WTC11 (cell line): ENCODE measurements around the gene FAT2. TPM values are rescaled to one million over a fixed set of nuclear protein-coding genes. Genes with fewer than 3 reads are reported as not detected.

ENCODE experiments used
- ATAC-seq: fragments of 200-7000 bp; cut with Tn5 transposase; 2 replicates; pipeline ENCODE4 v1.10.0; 2021; ENCODE audit warnings: mild to moderate bottlenecking, moderate library complexity
- CTCF ChIA-PET: fragments of 300-600 bp; sonication (Branson Sonifier 250); formaldehyde crosslinking; loops from one replicate; lab custom pipeline; 2021; ENCODE audit warnings: antibody characterized with exemption; lab: Charles Lee
- POLR2A ChIA-PET: fragments of 350-600 bp; sonication (Branson Sonifier 250); formaldehyde crosslinking; loops from one replicate; lab custom pipeline; 2021; ENCODE audit warnings: antibody characterized with exemption; lab: Charles Lee
- DNase-seq: peaks from one replicate; pipeline ENCODE4 v3.0.0; 2021; ENCODE audit warnings: low spot score
- H3K27ac Mint-ChIP-seq: 2 replicates; pipeline ENCODE4 v1.8.0; 2021; ENCODE audit warnings: mixed read lengths
- H3K27me3 Mint-ChIP-seq: 2 replicates; pipeline ENCODE4 v1.8.0; 2021; ENCODE audit warnings: low read depth, mild to moderate bottlenecking, moderate library complexity, mixed read lengths
- H3K36me3 Mint-ChIP-seq: 2 replicates; pipeline ENCODE4 v1.8.0; 2021; ENCODE audit warnings: mixed read lengths
- H3K4me1 Mint-ChIP-seq: 2 replicates; pipeline ENCODE4 v1.8.0; 2022; ENCODE audit warnings: mixed read lengths
- H3K4me3 Mint-ChIP-seq: 2 replicates; pipeline ENCODE4 v1.8.0; 2021; ENCODE audit warnings: mild to moderate bottlenecking, moderate library complexity, mixed read lengths
- H3K9me3 Mint-ChIP-seq: 2 replicates; pipeline ENCODE4 v1.8.0; 2021; ENCODE audit warnings: mixed read lengths
- E2F1 ChIP-seq: sonication (generic); formaldehyde crosslinking; IDR thresholded peaks from 2 replicates; pipeline ENCODE4 v1.8.0; 2022; ENCODE audit warnings: mild to moderate bottlenecking, missing genetic modification reagents
- EMX1 ChIP-seq: fragments of 250-450 bp; sonication (Bioruptor Pico); IDR thresholded peaks from 2 replicates; pipeline ENCODE4 v1.8.0; 2021; ENCODE audit warnings: mild to moderate bottlenecking
- ERG ChIP-seq: fragments of 250-450 bp; sonication (Bioruptor Pico); IDR thresholded peaks from 2 replicates; pipeline ENCODE4 v1.8.0; 2021; ENCODE audit warnings: mild to moderate bottlenecking
- ESRRA ChIP-seq: sonication (generic); formaldehyde crosslinking; IDR thresholded peaks from 2 replicates; pipeline ENCODE4 v1.8.1; 2022; ENCODE audit warnings: mild to moderate bottlenecking, missing genetic modification reagents, borderline replicate concordance
- FOXK1 ChIP-seq: sonication (generic); formaldehyde crosslinking; IDR thresholded peaks from 2 replicates; pipeline ENCODE4 v1.8.0; 2022; ENCODE audit warnings: mild to moderate bottlenecking, moderate library complexity, missing genetic modification reagents
- GRHL2 ChIP-seq: fragments of 250-450 bp; sonication (Bioruptor Pico); IDR thresholded peaks from 2 replicates; pipeline ENCODE4 v1.8.0; 2022; ENCODE audit warnings: mild to moderate bottlenecking, moderate library complexity; ENCODE audit not compliant: insufficient replicate concordance, severe bottlenecking
- GTF2I ChIP-seq: fragments of 250-450 bp; sonication (Bioruptor Pico); conservative IDR thresholded peaks from 2 replicates; pipeline ENCODE4 v1.4.0; 2021; ENCODE audit warnings: mild to moderate bottlenecking
- HMGXB4 ChIP-seq: sonication (generic); formaldehyde crosslinking; IDR thresholded peaks from 2 replicates; pipeline ENCODE4 v1.8.1; 2023; ENCODE audit warnings: mild to moderate bottlenecking, moderate library complexity, missing genetic modification reagents
- IRF2 ChIP-seq: sonication (generic); formaldehyde crosslinking; IDR thresholded peaks from 2 replicates; pipeline ENCODE4 v1.8.0; 2022; ENCODE audit warnings: low read depth, missing genetic modification reagents, borderline replicate concordance
- MYBL2 ChIP-seq: sonication (generic); formaldehyde crosslinking; IDR thresholded peaks from 2 replicates; pipeline ENCODE4 v1.8.1; 2023; ENCODE audit warnings: mild to moderate bottlenecking, moderate library complexity, missing genetic modification reagents
- NR3C1 ChIP-seq: sonication (generic); formaldehyde crosslinking; conservative IDR thresholded peaks from 2 replicates; pipeline ENCODE4 v1.8.1; 2023; ENCODE audit warnings: low read depth, mild to moderate bottlenecking, missing genetic modification reagents
- SP1 ChIP-seq: sonication (generic); formaldehyde crosslinking; conservative IDR thresholded peaks from 2 replicates; pipeline ENCODE4 v1.8.1; 2022; ENCODE audit warnings: missing genetic modification reagents
- TEAD4 ChIP-seq: sonication (generic); formaldehyde crosslinking; IDR thresholded peaks from 2 replicates; pipeline ENCODE4 v1.8.0; 2022; ENCODE audit warnings: mild to moderate bottlenecking, missing genetic modification reagents
- ZMAT4 ChIP-seq: fragments of 250-450 bp; sonication (Bioruptor Pico); IDR thresholded peaks from 2 replicates; pipeline ENCODE4 v1.9.0; 2021; ENCODE audit warnings: mild to moderate bottlenecking
- ZNF396 ChIP-seq: fragments of 250-450 bp; sonication (Bioruptor Pico); IDR thresholded peaks from 2 replicates; pipeline ENCODE4 v1.8.0; 2021; ENCODE audit warnings: mild to moderate bottlenecking, moderate library complexity, borderline replicate concordance
- ZNF416 ChIP-seq: fragments of 250-450 bp; sonication (Bioruptor Pico); IDR thresholded peaks from 2 replicates; pipeline ENCODE4 v1.9.0; 2021; ENCODE audit warnings: mild to moderate bottlenecking, inconsistent platforms
- ZNF512 ChIP-seq: sonication (generic); formaldehyde crosslinking; IDR thresholded peaks from 2 replicates; pipeline ENCODE4 v1.8.1; 2022; ENCODE audit warnings: missing genetic modification reagents, borderline replicate concordance
- total RNA-seq: library from RNA; stranded (reverse); gene quantifications from 3 replicates; pipeline ENCODE4 v1.2.3, GENCODE V29; 2021
- TF ChIP-seq, protein P1 (sequence below): fragments of 250-450 bp; sonication (Bioruptor Pico); conservative IDR thresholded peaks from 2 replicates; pipeline ENCODE4 v1.9.0; 2021; ENCODE audit warnings: mild to moderate bottlenecking
- TF ChIP-seq, protein P2 (sequence below): sonication (generic); formaldehyde crosslinking; IDR thresholded peaks from 2 replicates; pipeline ENCODE4 v1.8.0; 2022; ENCODE audit warnings: missing genetic modification reagents
- TF ChIP-seq, protein P3 (sequence below): sonication (generic); formaldehyde crosslinking; IDR thresholded peaks from 2 replicates; pipeline ENCODE4 v1.8.0; 2023; ENCODE audit warnings: missing genetic modification reagents, mild to moderate bottlenecking, borderline replicate concordance

The FAT2 gene
- total RNA-seq, 1 experiment from 2014 or later: 0.26 TPM

DNA sequence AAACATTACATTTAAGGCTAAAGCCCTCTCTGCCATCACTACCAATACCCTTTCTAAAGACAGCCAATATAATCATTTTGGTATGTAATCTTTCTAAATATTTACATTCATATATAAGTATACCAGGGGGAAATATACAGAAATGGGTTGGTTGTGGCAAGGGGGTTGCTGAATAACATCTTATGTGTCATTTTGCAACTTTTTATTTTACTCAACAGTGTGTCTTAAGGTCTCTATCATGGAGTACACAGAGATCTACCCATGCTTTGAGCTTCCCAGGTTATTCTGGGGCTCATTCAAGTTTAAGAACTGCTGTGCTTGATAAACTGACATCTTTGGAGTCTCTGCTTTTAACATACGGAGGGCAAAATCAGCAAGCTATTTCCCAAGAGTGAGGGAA lies 7.4 kb upstream of the FAT2 start:
- TF ChIP-seq, protein P1, sequence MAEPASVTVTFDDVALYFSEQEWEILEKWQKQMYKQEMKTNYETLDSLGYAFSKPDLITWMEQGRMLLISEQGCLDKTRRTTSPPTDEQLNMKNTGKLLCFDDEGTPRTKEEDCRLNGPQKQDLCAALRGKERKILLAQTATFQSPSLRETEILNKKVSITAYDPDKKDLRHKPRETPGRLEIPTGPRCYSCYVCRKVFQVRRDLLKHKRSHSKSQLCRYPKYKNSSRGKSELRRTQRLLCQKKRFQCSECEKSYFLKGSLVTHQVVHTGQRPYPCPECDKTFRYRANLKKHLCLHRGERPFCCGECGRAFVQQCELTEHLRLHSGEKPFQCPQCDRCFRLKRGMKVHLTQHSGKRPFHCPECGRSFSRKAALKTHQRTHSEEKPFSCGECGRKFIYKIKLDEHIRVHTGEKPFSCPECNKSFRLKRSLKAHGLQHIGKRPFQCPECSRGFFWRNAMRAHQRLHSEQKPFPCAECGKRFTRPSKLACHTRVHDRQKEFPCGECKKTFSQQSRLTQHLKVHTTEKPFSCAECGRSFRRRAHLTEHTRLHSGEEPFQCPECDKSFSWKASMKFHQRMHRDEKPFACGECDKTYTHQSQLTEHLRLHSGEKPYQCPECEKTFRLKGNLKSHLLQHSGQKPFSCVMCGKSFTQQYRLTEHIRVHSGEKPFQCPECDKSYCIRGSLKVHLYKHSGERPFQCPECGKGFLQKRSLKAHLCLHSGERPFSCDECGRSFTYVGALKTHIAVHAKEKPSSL (CRISPR knock-in tag): no peak
- TF ChIP-seq IRF2: no peak
- TF ChIP-seq SP1: no peak
- TF ChIP-seq, protein P2, sequence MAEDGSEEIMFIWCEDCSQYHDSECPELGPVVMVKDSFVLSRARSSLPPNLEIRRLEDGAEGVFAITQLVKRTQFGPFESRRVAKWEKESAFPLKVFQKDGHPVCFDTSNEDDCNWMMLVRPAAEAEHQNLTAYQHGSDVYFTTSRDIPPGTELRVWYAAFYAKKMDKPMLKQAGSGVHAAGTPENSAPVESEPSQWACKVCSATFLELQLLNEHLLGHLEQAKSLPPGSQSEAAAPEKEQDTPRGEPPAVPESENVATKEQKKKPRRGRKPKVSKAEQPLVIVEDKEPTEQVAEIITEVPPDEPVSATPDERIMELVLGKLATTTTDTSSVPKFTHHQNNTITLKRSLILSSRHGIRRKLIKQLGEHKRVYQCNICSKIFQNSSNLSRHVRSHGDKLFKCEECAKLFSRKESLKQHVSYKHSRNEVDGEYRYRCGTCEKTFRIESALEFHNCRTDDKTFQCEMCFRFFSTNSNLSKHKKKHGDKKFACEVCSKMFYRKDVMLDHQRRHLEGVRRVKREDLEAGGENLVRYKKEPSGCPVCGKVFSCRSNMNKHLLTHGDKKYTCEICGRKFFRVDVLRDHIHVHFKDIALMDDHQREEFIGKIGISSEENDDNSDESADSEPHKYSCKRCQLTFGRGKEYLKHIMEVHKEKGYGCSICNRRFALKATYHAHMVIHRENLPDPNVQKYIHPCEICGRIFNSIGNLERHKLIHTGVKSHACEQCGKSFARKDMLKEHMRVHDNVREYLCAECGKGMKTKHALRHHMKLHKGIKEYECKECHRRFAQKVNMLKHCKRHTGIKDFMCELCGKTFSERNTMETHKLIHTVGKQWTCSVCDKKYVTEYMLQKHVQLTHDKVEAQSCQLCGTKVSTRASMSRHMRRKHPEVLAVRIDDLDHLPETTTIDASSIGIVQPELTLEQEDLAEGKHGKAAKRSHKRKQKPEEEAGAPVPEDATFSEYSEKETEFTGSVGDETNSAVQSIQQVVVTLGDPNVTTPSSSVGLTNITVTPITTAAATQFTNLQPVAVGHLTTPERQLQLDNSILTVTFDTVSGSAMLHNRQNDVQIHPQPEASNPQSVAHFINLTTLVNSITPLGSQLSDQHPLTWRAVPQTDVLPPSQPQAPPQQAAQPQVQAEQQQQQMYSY (CRISPR knock-in tag): no peak
- no peak for TF ChIP-seq ZNF396 (CRISPR knock-in tag)
- TF ChIP-seq FOXK1: no peak
- TF ChIP-seq ERG: no peak
- no peak for TF ChIP-seq ZMAT4 (CRISPR knock-in tag)
- TF ChIP-seq NR3C1 (CRISPR knock-in tag): no peak
- no peak for TF ChIP-seq E2F1 (CRISPR knock-in tag)
- no peak for TF ChIP-seq ZNF512 (CRISPR knock-in tag)
- TF ChIP-seq GRHL2: no peak
- no peak for TF ChIP-seq GTF2I (CRISPR knock-in tag)
- TF ChIP-seq TEAD4 (CRISPR knock-in tag): no peak
- no peak for TF ChIP-seq MYBL2 (CRISPR knock-in tag)
- H3K9me3 Mint-ChIP-seq: no peaks in the 10 kb centered on the region
- no peak for DNase-seq
- H3K27ac Mint-ChIP-seq: no peak overlapping the region
- no peaks in the 10 kb centered on the region for H3K27me3 Mint-ChIP-seq
- ChIA-PET POLR2A (no interaction called here), CTCF (no interaction called here)
- no peaks in the 10 kb centered on the region for H3K36me3 Mint-ChIP-seq
- no peak for ATAC-seq
- H3K4me1 Mint-ChIP-seq: peaks cover 23% of the 10 kb centered on the region
- H3K4me3 Mint-ChIP-seq: no peak overlapping the region

GRCh38 chr5:151597749-151598148 lies 6.6 kb upstream of the FAT2 start:
- ATAC-seq: peak; percentile 48
- Mint-ChIP-seq H3K4me3 (no peak overlapping the region), H3K27ac (no peak overlapping the region), H3K36me3 (no peaks in the 10 kb centered on the region), H3K27me3 (no peaks in the 10 kb centered on the region), H3K9me3 (no peaks in the 10 kb centered on the region), H3K4me1 (peaks cover 26% of the 10 kb centered on the region)
- DNase-seq: no peak
- ChIA-PET POLR2A (interaction anchor here (0.6 kb wide), 1 partner anchor 1997 kb away, joined by 4 read pairs; no protein-coding TSS in a partner anchor), CTCF (interaction anchor here (0.7 to 1.7 kb wide), 4 partner anchors 12 to 74 kb away, joined by 3 to 6 read pairs (median 5); no protein-coding TSS in a partner anchor)
- no peak for TF ChIP-seq EMX1 (CRISPR knock-in tag)
- TF ChIP-seq ESRRA (CRISPR knock-in tag): no peak
- no peak for TF ChIP-seq HMGXB4 (CRISPR knock-in tag)
- TF ChIP-seq ZNF416 (CRISPR knock-in tag): no peak
- TF ChIP-seq, protein P3, sequence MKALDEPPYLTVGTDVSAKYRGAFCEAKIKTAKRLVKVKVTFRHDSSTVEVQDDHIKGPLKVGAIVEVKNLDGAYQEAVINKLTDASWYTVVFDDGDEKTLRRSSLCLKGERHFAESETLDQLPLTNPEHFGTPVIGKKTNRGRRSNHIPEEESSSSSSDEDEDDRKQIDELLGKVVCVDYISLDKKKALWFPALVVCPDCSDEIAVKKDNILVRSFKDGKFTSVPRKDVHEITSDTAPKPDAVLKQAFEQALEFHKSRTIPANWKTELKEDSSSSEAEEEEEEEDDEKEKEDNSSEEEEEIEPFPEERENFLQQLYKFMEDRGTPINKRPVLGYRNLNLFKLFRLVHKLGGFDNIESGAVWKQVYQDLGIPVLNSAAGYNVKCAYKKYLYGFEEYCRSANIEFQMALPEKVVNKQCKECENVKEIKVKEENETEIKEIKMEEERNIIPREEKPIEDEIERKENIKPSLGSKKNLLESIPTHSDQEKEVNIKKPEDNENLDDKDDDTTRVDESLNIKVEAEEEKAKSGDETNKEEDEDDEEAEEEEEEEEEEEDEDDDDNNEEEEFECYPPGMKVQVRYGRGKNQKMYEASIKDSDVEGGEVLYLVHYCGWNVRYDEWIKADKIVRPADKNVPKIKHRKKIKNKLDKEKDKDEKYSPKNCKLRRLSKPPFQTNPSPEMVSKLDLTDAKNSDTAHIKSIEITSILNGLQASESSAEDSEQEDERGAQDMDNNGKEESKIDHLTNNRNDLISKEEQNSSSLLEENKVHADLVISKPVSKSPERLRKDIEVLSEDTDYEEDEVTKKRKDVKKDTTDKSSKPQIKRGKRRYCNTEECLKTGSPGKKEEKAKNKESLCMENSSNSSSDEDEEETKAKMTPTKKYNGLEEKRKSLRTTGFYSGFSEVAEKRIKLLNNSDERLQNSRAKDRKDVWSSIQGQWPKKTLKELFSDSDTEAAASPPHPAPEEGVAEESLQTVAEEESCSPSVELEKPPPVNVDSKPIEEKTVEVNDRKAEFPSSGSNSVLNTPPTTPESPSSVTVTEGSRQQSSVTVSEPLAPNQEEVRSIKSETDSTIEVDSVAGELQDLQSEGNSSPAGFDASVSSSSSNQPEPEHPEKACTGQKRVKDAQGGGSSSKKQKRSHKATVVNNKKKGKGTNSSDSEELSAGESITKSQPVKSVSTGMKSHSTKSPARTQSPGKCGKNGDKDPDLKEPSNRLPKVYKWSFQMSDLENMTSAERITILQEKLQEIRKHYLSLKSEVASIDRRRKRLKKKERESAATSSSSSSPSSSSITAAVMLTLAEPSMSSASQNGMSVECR (CRISPR knock-in tag): no peak
